Measurements from ENCODE around the gene KCND3.
"Not testable (repeated sequence)": the region's sequence is repeated elsewhere in the genome, so short reads cannot be mapped to it uniquely, and the experiment has no call there.

Gene KCND3

GRCh38 chr1:111802110-111802509, 187.4 kb downstream of the KCND3 start:
- DNase-seq, result no peak

GRCh38 chr1:111801071-111801850, 188.2 kb downstream of the KCND3 start:
- DNase-seq, result no peak

GRCh38 chr1:111799722-111800121, 189.7 kb downstream of the KCND3 start:
- not testable (repeated sequence) for DNase-seq

- no peak for DNase-seq
Observed at GRCh38 chr1:111798580-111798979, 190.9 kb downstream of the KCND3 start.

GRCh38 chr1:111795401-111795800, 194.1 kb downstream of the KCND3 start:
- DNase-seq, result no peak

DNA sequence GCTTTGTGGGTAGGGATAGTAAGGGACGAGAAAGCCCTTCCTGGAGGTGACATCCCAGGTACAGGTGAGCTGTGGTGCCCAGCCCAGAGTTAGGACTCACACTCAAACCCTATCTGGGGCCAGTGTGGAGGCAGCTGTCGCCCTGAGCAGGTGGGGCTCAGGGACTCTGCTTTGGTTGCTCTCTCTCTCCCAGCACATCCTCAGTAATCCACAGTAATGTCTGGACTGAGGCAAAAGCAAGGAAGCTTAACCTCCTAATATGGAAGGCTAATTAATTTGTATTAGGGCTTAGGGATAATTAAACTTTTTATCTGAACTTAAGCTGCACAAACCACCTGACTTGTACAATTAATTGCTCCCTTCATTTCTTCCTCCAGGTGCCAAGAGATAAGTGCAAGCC, 195.5 kb downstream of the KCND3 start:
- no peak for DNase-seq

DNA sequence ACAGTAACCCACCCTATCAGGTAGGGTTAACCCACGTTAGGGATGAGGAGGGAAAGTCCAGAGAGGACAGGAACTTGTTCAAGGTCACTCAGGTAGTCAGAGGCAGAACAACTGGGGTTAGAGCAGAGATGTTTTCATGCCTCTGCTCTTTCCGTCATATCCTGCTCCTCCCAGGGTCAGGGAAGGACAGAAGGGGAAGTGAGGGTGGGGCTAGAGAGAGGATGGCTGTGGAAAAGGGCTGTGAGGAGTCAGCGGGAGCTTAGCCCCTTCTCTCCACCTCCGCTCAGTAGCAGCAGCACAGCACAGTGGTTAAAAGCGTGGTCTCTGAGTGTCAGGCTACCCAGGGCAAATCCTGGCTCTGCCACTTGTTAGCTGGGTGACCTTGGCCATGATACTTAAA, 197.2 kb downstream of the KCND3 start:
- DNase-seq, result no peak

- no peak for DNase-seq
Observed at GRCh38 chr1:111791776-111792175, 197.7 kb downstream of the KCND3 start.

- no peak for DNase-seq
Observed at GRCh38 chr1:111789666-111790316, 199.7 kb downstream of the KCND3 start.

- no peak for DNase-seq
Observed at GRCh38 chr1:111789142-111789541, 200.3 kb downstream of the KCND3 start.

GRCh38 chr1:111786669-111787207, 202.7 kb downstream of the KCND3 start:
- no peak for DNase-seq

GRCh38 chr1:111784273-111784901, 205.1 kb downstream of the KCND3 start:
- DNase-seq, result no peak

- no peak for DNase-seq
Observed at GRCh38 chr1:111779546-111779945, 209.9 kb downstream of the KCND3 start.

- no peak for DNase-seq
Observed at GRCh38 chr1:111778541-111779051, 210.9 kb downstream of the KCND3 start.

DNA sequence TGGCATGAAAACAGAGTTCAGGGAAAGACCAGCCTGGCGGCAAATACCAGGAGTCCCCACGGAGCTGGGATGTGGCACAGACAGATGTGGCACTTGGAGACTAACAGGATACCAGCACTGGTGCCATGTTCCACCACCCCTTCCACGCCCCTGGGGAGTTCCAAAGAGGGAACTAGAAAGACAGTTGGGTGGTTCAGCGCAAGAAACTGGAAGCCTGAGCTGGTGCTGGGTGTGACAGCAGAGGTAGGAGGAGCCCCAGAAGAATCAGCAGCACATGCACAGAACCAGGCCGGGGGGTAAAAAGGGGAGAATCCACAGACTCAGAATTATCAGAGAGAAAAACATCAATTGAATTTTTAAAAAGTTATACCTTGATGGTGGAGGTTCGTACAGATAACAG, 211.4 kb downstream of the KCND3 start:
- no peak for DNase-seq

GRCh38 chr1:111777301-111777700, 212.2 kb downstream of the KCND3 start:
- DNase-seq, result no peak

DNA sequence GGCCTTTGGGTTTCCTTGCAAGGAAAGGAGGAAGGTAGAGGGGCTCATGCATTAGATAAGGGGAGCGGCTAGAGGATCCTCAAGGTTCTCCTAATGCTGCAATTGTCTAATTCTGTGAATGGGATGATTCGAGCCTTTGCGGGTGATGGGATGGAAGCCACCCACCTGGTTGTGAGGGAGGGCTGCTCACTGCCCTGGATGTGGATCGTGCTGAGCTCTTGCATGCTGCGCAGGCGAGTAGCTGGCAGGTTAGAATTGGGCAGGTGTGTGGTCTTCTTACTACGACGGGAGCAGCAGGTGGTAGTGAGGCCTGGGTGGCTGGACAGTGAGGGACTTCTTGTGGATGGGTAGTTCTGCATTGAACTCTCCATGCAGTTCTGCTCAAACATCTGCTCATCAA, 212.6 kb downstream of the KCND3 start:
- no peak for DNase-seq

- DNase-seq, result no peak
Observed at GRCh38 chr1:111776391-111776790, 213.1 kb downstream of the KCND3 start.

- no peak for DNase-seq
Observed at GRCh38 chr1:111775966-111776365, 213.5 kb downstream of the KCND3 start.

DNA sequence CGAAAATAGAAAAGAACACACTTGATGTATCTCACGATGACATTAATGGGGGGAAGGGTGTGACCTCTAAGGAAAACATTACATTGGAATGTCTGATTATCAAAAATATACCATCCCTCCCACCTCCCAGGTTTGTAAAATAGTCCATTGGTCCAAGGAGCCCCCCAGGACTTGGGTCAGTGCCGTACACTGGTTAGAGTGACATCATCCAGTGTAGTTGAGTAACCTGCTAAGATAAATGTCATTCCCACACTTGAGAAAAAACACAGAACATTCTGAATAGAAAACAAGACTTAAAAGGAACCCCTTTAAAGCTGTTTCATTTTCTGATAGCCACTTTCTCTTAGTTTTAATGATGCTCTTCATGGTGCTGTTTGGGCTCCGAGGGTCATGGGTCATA, 218.6 kb downstream of the KCND3 start:
- DNase-seq, result no peak

DNA sequence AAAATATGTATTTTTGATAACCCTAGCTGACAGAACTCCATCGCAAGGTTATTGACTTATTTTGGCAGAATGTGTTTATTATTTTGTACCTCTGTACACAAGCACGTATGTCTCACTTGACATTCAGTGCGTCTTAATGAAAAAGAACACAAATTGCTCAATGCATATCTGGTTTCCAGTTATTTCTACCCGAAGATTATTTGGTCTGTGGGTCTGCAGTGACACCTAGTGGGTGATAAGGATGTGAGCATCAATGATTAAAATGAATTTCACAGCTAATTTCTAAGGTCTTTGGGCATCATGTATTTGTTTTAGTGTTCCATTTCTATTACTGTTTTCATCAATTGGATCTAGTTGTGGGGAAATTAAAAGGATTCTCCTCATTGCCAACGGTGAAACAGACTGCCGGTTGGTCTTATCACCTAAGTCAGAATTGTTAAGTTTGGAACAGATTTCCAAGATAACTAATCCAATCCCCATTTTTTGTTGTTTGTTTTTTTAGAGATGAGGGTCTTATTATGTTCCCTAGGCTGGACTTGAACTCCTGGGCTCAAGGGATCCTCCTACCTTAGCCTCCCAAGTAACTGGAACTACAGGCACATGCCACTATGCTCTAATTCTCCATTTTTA, 219.8 kb downstream of the KCND3 start:
- DNase-seq, result no peak

- no peak for DNase-seq
Observed at GRCh38 chr1:111768625-111769024, 220.8 kb downstream of the KCND3 start.

GRCh38 chr1:111768023-111768422, 221.4 kb downstream of the KCND3 start:
- DNase-seq, result no peak
